ENCODE measurements around the gene OR8I2.
"Not testable (repeated sequence)": the region's sequence is repeated elsewhere in the genome, so short reads cannot be mapped to it uniquely, and the experiment has no call there.

Gene OR8I2

DNA sequence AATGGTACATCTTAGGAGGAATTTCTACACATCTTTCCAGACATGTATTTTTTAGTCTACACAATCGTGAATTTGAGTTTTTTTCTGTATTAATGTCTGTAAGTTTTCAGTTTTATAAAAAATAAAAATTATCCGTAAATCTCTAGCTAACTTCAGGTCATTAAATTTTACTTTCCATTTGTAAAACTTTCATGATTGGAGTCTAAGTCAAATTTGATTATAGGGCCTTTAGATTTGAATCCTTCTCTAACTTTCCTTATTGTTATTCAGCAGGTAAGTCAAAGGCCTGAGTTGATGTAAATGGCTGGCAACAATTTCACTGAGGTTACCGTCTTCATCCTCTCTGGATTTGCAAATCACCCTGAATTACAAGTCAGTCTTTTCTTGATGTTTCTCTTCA lies at the start of gene OR8I2:
Gene OR8I2, plus strand, starts transcription at position 301 of the 400 bp plus-strand sequence. Its CDS starts 0 bp downstream, at position 301.
- no peak for DNase-seq (ENCODE audit: low spot score)

DNA sequence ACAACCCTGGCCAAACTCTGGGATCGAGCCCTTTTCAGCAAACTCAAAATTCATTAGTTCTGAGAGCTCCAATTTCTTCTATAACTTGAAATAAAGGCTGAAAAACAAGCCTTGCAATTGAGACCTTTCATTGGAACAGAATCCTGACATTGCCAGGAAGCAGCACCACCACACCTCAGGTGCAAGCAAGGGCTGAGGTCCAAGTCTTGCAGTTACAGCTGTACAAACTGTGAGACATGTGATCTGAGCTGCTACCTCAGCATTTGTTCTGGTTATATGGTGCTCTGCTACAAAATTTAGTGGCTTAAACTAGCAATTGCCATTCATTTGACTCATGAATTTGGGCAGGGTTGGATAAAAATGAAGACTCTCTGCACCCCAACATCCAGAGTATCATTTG lies 47.6 kb upstream of the OR8I2 start:
- no peak for DNase-seq (ENCODE audit: low spot score)

DNA sequence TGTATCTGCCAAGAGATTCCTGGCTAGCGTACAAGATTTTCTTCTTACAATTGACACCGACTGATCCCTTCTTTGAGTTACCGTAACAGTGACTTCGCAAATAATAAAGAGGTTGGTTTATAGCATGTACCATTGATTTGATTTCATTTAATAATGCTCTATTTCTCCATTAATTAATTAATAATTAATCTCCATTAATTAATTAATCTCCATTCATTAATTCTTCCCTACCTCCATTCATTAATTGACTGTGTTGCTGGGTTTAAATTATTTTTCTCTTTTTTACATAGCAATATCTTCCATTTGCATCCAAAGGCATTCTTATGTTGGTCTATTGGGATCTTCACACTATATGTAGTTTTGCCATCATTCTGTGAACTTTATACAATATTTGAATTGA lies 44.6 kb upstream of the OR8I2 start:
- no peak for DNase-seq (ENCODE audit: low spot score)

DNA sequence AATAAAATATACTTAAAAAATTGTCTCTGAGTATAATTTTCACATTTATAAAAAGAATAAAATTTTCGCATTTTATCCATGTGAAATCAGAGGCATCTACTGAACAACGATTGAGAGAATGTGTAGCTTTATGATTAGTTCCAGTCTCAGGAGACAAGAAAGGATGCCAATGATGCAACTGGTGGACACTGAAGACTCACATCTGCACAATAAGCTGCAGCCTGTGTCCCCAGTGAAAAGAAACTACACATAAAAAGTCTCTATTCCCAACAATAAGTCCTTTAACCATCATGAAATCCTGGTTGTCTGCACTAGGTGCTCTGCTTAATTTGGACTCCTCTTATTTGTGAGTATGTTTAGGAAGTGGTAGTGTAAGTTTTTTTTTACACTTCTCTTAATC lies 43.6 kb upstream of the OR8I2 start:
- DNase-seq (ENCODE audit: low spot score), result no peak

DNA sequence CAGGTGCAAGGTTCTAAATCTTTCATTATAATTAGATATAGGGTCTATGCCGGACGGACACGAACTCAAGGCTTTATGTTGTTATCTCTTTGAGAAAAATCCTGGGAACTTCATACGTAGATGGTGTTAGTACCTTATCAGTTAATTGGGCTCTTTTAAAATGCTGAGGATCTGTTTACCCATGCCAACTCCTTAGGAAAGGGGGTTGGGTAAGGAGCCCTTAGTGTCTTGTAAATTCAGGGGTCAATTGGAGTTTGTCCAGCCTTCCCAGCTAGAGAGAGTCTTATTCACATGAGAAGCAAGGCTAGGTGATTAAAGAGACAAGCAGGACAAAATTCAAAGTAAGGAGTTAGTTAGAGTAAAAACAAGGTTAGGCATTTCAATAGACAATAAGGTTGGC lies 36.7 kb upstream of the OR8I2 start:
- DNase-seq (ENCODE audit: low spot score), result not testable (repeated sequence)

DNA sequence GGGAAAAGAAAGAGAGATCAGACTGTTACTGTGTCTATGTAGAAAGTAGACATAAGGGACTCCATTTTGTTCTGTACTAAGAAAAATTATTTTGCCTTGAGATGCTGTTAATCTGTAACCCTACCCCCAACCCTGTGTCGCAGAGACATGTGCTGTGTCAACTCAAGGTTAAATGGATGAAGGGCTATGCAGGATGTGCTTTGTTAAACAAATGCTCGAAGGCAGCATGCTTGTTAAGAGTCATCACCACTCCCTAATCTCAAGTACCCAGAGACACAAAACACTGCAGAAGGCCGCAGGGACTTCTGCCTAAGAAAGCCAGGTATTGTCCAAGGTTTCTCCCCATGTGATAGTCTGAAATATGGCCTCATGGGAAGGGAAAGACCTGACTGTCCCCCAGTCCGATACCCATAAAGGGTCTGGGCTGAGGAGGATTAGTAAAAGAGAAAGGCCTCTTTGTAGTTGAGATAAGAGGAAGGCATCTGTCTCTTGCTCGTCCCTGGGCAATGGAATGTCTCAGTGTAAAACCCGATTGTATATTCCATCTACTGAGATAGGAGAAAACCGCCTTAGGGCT lies 35.4 kb upstream of the OR8I2 start:
- not testable (repeated sequence) for DNase-seq (ENCODE audit: low spot score)

DNA sequence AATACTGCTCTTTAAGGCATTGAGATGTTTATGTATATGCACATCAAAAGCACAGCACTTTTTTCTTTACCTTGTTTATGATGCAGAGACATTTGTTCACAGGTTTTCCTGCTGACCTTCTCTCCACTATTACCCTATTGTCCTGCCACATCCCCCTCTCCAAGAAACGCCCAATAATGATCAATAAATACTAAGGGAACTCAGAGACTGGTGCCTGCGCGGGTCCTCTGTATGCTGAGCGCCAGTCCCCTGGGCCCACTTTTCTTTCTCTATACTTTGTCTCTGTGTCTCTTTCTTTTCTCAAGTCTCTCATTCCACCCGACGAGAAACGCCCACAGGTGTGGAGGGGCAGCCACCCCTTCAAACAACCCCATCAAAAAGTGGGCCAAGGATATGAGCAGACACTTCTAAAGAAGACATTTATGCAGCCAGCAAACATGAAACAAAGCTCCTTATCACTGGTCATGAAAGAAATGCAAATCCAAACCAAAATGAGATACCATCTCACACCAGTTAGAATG lies 34.8 kb upstream of the OR8I2 start:
- not testable (repeated sequence) for DNase-seq (ENCODE audit: low spot score)

DNA sequence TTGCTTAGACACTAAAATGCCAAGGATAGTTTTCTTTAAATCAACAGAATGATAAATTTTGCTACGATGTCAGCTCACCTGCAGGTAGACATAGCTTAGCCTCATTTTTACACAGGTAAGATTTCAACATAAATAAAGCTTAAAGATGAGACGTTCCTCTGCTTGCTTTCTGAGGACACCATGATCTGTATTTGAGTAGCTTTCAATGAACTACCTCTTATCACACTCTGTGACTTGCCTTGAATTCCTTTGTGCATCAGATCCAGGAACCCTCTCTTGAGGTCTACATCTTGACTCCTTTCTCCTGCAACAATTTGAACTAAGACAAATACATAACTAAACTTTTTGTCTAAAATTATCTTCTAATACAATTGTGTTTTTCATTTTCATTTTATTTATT lies 26.1 kb upstream of the OR8I2 start:
- no peak for DNase-seq (ENCODE audit: low spot score)

DNA sequence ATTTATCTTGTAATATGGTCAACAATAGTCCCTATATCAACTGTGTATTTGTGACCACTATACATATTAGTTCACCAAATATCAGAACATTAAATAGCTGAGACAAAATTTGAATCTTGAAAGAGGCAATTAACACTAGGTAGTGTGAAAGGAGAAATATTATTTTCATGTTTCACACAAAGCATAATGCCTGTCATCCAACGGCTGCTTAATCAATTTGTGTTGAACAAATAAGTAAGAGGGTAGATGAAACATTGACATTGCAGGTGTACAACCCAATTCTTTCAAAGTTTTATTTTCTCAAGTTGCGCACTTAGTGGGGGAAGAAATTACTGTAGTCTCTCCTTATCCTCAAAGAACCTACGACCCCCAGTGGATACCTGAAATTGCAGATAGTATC lies 3.4 kb upstream of the OR8I2 start:
- DNase-seq (ENCODE audit: low spot score), result no peak

DNA sequence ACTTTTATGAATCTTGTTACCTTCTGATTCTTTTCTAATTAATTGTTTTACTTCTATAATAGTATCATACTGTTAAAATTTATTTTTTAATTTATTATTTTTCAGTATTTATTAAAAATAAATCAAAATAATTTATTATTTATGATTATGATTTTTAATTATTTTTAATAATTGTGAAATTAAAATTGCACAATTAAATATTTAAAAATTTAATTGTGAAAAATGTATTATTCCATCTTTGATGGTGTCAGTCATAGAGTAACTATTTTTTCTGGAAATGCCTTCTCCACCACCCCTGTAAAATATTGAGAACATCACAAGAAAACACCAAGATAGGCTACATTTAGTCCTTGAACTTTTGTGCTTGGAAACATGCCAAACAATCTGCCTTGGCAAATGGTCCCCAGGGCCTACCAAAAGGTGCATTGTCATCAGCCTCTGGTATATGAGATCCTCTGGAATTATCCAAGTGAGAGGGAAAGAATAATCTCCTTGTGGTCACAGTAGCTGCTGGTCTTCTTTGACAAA lies 10.2 kb downstream of the OR8I2 start, which contains the start of gene OR8H2:
Gene OR8H2, plus strand, starts transcription at position 478 of the 528 bp plus-strand sequence. CDS start 1,356 bp downstream, outside the sequence.
- DNase-seq (ENCODE audit: low spot score), result no peak

DNA sequence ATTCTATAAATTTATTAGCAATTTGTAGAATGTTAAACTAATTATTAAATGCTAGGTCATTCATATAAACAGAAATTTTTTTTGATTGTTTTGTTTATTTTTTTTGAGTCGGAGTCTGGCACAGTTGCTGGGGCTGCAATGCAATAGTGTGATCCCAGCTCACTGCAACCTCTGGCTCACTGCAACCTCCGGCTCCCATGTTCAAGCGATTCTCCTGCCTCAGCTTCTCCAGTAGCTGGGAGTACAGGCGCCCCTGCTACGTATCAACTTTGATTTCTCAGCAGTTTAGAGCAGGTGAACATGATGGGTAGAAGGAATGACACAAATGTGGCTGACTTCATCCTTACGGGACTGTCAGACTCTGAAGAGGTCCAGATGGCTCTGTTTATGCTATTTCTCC lies 29.0 kb downstream of the OR8I2 start, which contains the start of gene OR8H3:
Gene OR8H3, plus strand, starts transcription at position 301 of the 400 bp plus-strand sequence. Its CDS starts 0 bp downstream, at position 301.
- no peak for DNase-seq (ENCODE audit: low spot score)

DNA sequence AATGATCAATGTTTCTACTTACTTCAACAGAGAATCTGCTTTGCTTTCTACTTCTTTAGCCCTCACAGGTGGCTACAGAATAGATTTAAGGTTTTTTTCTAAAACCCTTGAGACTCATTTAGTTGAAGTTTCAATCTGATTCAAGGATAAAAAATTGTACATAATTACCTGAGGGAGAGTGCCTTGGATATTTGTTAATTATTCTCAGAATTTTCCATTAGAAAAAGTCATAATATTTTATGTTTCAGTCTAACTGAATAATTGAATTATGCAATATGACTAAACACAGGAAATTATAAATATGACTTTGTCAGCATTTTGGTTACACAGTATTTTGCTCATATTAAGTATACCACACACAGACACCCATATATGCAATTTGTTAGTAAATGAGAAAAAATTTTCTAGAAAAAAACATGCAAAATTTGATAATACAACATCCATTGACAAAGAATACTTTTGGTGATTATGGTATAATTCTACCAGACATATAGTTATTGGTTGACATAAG lies 47.1 kb downstream of the OR8I2 start, which contains the start of gene OR8J3:
Gene OR8J3, minus strand, starts transcription at position 51 of the 511 bp plus-strand sequence. CDS start 2,483 bp downstream, outside the sequence.
- no peak for DNase-seq (ENCODE audit: low spot score)

DNA sequence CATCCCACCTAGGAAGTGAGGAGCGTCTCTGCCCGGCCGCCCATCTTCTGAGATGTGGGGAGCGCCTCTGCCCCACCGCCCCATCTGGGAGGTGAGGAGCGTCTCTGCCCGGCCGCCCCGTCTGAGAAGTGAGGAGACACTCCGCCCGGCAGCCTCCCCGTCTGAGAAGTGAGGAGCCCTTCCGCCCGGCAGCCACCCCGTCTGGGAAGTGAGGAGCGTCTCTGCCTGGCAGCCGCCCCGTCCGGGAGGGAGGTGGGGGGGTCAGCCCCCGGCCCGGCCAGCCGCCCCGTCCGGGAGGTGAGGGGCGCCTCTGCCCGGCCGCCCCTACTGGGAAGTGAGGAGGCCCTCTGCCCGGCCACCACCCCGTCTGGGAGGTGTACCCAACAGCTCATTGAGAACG lies 50.6 kb downstream of the OR8I2 start:
- DNase-seq (ENCODE audit: low spot score), result not testable (repeated sequence)
